GM12892 (cell line): ENCODE results near the gene MLH3.

Source experiments
- POLR2A ChIP-seq: IDR thresholded peaks from 2 replicates; pipeline ENCODE4 v1.6.1; 2011; ENCODE audit warnings: low read depth, low read length, control low read depth
- POLR2AphosphoS5 ChIP-seq: IDR thresholded peaks from 2 replicates; pipeline ENCODE4 v1.6.1; 2011; ENCODE audit warnings: low read depth, low read length, control low read depth
- TAF1 ChIP-seq: IDR thresholded peaks from 2 replicates; pipeline ENCODE4 v1.6.1; 2011; ENCODE audit warnings: low read depth, mild to moderate bottlenecking, control low read depth, low read length, borderline replicate concordance

DNA sequence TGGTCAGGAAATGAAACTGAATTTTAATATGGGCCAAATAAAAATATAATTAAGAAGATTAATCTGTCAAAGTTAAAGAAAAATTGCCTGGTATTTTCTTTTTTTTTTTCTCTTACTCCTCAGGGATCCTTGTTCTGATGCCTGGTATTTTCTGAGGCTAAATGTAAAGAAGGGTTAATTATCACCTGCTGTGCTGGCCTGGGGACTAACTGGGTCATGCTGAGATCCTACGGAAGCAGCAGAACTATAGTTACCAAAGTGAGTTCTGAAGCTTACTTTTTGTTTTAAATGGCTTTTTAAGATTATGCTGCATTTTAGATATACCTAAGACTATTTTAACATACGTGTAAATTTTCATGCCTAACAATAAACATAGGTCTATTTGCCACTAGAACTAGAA lies 41.4 kb upstream of the MLH3 start:
- TF ChIP-seq POLR2A (no peak), POLR2AphosphoS5 (no peak), TAF1 (no peak)
